ENCODE data around the gene MAPKAP1.

Gene MAPKAP1

DNA sequence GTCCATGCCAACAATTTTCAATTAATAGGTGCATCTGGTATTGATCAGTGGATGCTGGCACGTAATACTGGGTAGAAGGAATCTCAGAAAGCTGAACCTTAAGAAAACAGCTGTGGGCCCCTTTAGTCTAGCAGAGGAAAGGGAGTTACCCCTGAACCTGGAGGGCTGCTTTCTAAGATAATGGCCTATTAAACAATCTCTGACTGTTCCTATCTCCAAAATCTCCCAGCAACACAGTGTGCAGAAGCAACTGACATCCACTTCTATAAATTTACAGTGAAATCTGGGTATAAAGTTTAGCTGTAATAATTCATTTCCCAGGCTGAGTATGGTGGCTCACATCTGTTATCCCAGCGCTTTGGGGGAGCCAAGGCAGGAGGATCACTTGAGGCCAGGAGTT, 198.8 kb downstream of the MAPKAP1 start:
- no peak for DNase-seq

DNA sequence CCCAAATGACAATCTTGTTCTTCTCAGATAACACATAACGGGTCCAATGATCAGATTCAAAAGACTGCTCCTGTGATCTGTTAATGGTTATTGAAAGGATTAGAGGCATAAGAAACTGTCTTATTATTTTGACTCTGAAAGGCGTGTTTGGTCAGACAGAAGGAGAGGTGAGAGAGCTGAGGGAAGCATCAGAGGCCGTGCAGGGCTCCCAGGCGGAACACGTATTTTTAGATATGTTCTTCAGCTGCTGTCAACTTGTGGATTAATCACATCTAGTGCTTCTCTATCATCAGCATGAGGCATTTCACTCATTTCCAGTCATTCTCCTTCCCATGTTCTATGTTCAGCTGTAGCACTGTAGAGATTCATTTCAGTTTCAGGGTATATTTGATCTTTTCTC, 199.8 kb downstream of the MAPKAP1 start:
- no peak for DNase-seq

DNA sequence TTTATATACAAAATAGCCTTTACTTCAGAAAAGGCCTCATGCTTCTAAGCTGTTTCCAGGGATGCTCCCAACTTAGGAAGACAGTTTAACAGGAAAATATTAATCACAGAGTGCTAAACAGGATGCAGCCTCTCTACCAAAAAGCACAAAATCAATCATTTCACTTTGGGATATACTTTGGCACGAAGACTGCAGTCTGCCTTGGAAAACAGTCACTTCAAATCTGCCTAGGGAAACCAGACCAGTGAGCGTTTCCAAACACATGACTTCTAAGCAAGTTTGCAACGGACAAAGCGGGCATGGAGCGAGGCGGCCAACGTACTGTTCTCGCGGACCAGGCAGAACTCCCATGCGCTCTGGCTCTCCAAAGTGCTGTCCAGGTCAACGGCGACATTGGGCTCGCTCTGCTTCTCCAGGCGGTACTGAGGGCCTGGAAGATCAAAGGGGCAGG, 201.0 kb downstream of the MAPKAP1 start:
- no peak for DNase-seq

DNA sequence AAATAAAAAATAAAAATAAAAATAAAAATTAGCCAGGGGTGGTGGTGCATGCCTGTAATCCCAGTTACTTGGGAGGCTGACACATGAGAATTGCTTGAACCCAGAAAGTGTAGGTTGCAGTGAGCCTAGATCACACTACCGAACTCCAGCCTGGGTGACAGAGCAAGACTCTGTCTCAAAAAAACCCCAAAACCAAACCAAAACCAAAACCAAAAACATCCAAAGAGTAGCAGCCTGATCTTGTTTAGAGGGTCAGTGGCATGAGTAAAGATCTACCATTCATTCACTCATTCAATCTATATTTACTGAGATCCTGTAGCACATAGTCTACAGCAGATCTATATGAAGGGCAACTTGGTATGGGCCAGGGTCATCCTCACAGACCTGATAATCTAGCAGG, 202.4 kb downstream of the MAPKAP1 start:
- DNase-seq: no peak

DNA sequence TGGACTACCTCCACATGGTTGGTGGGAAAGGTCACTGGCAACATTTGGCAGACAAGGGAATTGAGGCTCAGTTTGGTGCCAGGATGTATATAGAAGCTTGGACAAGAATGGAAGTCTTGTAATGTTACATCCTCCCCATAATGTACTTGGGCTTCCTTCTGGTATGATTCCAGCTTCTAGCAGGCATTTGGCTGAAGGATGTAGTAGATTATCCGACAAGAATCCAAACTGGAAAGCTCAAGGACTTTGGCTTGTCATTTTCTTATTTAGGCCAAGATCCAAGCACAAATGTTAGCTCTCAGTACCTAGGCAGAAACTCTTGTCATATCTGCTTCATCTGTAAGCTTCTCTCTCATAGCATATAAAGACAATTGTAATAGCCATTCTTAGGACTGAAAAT, 209.1 kb downstream of the MAPKAP1 start:
- no peak for DNase-seq

DNA sequence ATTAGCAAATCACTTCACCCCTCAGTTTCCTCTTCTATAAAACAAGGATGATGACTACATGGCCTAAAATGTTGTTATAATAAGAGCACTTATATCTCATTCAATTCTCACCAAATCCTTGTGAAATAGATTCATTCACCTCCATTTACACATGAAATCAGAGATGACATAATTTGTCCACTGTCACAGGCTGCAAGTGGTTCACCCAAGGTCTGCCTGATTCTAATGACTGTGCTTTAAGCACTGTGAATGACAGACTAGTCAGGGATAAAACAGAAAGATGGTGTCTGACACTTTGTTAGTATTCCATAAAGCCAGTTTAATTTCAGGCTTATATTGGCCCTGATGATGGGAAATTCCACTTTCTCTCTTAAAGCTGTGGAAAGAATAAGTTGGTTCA, 209.5 kb downstream of the MAPKAP1 start:
- no peak for DNase-seq

DNA sequence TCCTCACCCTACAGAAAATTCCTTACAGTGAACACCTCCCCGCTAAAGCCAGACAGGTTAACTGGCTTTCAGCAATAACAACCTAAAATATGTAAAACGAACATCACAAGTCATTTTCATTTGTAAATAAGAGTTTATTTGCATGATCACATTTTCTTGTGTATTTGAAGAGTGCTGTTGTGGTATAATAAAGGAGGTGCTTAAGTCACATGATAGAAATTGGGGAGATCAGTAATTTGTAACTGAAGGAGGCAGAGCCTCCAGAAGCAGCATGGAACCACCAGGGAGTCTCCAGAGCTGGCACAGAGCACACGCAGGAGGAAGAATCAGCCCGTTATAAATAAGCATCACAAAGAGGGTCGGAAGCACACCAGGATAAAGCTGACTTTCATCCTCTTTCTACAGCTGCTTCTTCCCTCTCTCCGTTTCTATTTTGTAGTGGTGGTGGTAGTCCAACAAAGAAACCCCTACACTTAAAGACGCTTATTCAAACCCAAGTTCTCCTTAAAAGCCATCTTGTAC, 210.6 kb downstream of the MAPKAP1 start:
- no peak for DNase-seq

DNA sequence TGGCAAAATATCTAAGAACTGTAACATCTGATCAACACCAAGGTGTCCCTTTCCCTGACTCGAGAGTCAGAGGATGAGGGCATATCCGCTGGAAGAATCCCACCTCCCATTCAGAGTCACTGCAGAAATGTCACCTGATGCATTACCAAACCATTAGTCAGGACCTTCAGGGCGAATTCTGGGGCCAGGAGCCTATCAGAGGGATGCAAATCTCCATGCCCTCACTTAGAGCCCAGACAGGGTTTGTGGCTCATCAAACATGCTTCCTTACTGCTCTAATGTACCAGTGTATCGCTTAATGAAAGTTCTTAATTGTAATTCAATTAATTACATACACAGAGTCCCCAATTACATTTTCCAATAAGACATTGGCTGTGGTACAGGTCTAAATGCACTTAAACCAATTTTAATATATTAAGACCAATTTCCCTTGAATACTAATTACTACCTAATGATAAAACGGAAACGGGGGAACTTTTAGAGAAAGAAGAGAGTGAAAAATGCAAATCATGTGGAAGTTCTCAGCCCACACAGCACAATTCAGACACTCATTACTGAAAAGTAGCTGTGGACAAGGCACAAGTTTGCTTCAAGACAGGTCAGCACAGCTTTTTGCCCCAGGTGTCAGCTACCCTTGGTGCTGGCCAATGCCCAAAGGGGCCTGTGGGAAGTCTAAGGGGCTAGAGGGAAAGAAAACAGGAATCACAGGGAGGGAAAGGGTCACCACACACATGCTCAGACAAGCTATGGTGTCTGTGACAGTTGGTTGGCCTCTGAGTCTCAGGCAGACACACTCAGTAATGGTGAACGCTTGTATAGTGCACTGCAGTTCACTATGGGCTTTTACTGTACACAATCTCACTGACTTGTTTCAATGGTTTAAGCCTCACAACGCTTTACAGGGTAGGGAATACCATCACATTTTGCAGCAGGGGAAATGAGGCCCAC, 211.6 kb downstream of the MAPKAP1 start:
- DNase-seq: no peak

DNA sequence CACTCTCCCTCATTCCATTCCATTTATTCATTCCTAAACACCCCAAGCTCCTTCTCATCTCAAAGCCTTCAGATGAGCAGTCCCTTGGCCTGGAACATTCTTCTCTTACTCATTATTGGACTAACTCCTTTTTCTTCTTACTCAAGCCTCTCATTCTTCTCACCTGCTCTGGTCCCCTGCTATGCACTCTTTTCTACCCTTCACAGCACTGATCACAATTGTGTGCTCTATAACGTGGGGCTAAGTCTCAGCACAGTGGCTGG, 212.4 kb downstream of the MAPKAP1 start:
- DNase-seq: no peak

DNA sequence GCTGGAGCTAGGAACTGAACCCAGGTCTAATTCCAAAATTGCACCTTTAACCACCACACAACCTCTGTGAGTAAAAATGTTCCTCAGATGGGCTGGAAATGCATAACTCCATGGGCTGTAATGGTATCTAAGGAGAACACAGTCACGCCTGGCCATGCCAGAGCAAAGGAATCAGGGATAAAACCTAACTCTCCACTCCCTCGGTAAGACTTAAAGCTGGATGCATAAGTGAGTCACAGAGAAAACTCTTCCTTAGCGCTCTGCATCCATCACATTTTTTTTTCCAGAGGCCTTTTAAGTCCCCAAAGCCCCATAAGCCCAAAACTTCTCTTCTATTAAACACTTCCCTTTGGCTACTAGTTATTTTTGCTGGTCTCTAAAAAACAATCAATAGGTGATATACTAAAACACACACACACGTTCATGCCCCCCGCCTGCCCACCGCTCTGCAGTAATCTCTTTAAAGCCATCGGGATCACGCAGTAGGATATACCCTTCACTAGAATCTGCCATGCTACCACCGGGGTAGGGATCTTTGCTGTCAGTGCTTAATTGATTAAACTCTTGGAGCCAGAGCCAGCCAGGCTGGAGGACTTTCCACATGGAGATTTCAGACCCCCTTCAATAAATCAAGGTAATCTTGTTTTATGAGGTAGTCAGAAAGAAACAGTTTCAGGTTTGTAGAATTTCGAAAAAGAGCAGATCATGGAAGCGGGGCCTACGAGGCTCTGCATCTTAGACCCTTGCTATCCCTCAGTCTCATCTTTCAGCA, 212.9 kb downstream of the MAPKAP1 start:
- no peak for DNase-seq

DNA sequence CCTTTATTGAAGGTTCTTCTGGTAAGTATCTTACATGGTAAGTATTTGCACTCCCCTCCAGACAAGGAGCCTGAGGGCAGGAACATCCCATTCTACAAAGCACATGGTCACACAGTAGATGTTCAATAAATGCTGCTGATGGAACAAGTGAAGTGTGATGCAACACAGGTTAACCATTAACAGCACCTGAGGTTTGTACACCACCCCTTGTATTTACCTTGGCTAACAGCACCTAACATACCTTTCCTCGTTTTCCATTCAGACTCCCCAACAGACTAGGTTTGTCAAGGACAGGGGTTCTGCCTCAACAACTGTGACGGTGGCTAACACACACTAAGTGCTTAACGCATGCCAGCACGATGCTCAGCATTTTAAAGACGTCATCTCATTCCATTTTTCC, 213.6 kb downstream of the MAPKAP1 start:
- DNase-seq: no peak

DNA sequence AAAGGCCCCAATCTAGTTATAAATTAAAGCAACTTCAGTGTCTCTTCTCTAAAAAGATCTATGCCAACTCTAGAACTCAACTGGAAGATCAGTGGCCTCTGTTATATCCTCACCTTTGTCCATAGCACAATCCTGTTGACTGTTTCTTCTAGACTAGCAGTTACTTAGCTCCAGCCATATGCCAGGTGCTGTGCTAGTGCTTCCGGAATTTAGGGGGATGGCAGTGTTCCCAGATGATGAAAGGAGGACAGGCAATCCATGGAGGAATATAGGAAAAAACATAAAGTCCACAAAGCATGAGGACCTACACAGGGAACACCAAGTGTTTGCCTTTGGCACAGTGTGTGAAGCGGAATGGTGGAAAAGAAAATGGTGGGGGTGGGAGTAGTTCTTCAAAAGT, 214.3 kb downstream of the MAPKAP1 start:
- DNase-seq: no peak

DNA sequence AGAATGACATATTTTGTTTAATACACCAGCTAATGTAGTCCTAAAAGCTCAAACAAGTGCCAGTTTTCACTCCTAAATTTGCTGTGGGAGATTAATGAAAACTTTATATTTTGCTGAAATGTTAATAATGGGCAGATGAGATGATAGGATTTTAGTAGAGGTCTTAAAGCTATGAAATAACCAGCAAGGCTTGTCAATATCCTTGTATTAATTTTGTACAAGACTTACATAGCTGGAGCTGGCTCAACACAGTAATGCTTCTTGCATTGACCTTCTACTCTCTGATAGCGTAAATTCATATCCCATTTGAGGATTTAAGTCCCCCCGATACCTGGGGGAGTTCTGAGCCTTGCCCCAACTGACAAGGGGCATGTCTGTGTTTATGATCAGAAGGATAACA, 219.2 kb downstream of the MAPKAP1 start:
- DNase-seq: no peak

DNA sequence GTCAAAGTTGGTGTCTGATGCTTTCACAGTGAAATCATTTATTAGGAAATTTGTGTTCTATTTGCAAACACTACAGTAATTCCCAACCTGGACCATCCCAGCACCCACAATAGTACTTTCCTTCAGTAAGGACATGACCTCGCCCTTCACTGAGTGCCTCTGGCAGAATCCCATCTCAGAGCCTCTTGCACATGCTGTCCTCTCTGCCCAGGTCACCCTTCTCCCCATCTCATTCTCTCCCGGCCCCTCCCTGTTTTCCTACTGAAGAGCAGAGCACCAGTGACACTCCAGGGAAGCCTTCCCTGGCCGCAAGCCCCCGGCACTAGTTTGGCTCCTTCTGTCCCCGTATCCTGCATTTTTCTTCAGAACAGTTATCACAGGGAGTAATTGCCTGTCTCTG, 220.4 kb downstream of the MAPKAP1 start:
- DNase-seq: no peak

DNA sequence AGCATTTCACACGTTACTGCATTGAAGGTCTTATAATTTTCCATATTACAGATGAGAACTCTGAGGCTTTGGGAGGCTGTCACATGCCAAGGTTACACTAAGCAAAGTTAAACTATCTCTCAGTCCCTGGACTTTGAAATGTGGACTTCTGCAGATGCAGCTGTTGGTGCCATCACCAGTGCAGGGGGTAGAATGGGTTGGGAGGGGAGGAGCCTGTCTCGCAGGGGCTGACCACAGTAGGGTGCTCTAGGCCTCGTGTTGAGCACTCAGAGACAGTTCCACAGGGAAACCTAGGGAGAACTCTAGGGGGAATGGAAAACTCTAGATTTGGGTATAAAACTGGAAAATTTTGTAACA, 220.9 kb downstream of the MAPKAP1 start:
- no peak for DNase-seq

DNA sequence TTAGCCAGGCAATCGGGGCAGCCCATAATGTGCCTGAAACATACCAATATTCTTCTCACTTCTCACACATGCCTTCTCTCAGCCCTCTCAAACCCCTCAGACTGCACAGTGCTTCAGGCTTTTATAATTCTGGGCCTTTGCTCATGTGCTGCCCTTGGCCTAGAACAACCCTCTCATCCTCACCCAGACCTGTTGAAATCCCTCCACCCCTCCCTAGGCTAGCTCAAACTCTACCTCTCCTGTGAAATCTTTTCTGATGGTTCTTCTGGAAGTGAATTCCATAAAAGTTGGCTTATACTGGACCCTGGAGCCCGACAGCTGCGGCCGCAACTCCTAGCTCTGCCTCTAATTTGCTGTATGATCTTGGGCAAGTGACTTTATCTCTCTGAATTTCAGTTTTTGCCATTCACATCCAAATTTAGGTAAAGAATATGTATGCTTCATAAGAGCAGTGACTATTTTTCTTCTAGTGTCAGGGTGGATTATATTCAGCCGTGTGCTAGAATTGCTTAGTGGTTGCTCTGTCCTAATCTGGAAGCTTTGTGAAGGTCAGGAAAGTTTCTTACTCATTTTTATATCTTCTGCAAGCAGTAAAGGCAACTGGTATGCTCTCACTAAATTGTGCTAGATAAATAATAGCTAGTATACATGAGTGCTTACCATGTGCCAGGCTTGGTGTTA, 221.4 kb downstream of the MAPKAP1 start:
- DNase-seq: no peak

DNA sequence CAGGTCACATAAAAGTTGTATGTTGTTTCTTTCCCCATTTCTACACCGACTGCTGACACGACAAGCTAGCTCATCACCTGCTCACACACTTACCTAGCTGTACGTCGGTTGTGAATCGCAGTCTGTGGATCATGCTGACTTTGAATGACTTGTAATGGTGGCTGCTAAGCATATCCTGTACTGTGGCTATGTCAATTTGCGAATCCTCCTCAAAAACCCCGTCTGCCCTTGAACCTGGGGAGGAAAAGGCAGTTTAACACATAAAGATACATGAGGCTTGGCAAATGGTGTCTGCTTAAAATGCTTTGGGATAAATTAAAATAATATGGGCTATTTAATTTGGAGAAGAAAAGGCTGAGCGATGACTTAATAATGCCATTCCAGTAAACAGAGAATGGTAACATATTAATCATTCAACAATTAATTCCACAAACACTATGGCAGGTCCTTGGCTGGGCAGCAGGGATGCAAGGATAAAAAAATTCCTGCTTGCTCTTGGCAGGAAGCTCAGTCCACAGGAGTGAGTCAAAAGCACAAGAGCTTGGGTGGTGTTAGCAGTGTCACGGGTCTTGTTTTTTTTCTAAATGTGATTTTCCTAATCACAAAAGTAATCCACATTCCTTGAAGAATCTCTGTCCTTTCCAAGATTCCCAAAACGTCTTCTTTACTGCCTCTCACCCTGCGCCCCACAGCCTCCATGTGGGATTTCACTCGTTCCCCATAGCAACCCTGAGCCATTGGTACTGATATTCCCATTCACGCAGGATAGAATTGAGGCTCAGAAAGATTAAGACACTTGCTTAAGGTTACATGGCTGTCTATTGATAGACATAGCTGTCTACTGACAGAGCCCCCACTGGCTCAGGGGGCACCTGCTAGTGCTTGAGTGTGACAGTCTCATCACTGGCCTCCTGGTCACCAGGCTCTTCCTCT, 222.4 kb downstream of the MAPKAP1 start:
- no peak for DNase-seq

DNA sequence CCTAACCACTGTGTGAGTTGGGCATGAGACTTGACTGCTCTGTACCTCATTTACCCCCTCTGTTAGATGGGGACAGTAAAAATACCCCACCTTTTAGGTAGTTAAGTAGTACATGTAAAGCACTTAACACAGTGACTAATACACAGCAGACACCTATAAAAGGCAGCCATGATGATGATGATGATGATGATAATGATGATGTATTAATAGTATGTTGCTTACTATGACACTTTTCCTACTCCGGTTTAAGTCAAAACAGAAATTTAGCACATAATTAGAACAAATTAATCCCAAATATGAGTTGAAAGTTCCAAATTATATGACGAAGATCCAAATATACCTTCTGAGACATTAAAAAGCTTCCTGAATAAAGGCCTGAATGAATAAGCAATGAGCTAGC, 223.3 kb downstream of the MAPKAP1 start:
- DNase-seq: no peak

DNA sequence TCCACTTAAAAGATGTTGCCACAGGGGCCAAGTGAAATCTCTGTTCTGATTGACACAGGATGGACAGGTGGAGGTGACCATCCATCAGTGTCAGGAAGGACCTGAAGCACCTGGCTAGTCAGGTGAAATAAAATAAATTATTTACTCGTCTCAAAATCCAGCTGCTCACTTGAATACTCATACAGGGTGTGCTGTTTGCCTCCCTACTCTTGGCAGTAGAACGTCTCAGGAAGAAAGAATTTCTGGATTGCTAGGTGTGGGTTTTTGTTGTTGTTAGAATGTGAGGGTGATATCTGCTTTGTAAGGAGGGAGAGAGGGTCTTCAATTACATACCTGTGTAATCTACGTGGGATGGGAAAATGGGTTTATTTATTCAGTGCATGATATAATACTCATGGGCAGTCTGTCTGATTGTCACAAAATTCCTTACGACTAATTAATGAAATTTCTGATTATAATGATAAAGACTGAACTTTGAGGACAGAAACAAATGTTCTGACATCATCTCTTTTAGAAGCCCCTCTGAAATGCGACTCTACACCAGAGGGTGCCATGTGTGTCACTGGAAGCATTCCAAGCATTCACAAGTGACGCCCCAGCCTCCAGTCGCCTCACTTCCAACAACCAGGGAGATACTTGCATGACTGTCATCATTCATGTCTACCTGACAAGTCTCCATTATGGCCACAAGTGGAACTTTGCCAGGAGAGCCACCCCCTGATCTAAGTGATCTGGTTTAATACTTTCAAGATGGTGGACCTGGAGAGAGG, 227.0 kb downstream of the MAPKAP1 start:
- DNase-seq: no peak

DNA sequence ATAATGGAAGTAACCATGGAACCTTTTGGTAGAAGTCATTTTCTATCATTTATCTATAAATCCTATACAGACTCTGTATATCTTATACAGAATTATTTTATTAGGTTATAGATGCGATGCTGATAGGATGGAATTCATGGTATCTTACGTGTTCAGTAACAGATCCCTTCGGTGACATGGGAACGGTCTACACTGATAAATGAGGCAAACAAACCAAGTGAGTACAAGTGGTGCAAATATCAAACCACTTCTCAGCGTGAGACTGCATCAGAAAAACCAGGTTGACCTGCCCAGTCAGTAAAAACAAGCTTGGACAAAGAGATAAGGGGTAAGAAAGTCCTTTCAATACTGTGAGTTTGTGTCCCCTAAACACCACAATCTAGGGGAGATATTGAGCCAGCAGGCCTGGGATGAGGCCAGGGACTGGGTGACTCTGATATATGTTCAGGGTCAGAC, 229.9 kb downstream of the MAPKAP1 start:
- DNase-seq: no peak

DNA sequence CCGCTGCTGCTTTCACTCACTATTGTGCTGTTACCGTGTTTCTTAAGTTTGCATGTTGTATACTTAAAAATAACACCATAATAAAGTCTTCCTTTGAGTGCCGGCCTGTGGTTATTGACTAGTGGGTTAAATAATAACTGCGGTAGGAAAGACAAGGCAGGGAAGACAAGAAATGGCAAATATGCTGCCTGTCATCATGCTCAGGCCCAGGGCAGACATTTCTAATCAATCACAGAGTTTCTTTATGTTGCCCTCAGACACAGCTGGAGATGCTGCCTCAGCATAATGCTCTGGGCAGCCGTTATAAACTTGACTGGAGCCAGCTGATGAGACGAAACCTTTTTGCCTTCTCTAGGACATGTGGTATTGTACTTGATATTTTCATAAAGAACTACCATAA, 230.4 kb downstream of the MAPKAP1 start:
- DNase-seq: no peak

DNA sequence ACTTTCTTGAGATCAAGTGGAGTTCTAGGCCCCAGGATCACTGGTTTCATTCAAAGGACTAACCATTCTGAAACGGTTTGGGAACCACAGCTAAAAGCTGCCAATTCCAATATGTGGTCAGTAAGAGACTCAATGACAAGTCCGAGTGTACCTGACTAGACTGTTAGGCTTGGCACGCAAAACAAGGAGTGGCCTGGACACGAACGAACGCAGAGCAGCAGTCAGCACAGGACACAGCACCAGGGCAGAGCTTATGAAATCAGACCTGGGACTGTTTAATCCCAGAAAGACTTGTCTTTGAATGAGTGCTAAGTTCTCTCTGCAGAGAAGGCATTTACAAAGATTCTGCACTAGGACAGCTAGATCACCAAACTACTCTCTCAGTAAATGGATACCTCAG, 231.6 kb downstream of the MAPKAP1 start:
- DNase-seq: no peak
